ENCODE data around the gene COG7. TPM values are rescaled to one million over a fixed set of nuclear protein-coding genes. Genes with fewer than 3 reads are reported as not detected.

Gene COG7
- total and polyA plus RNA-seq, 2 donors = 9.0 to 28.0 TPM

- Histone ChIP-seq H3K4me1 (ENCODE audit: control insufficient read depth in 2 of 2, insufficient read depth in 2 of 2, low read length in 2 of 2) (peaks cover 0 to 6% of the 10 kb centered on the region in 2 donors), H3K9me3 (ENCODE audit: control insufficient read depth in 2 of 2, insufficient read depth in 1 of 2, low read length in 1 of 2) (no peaks in the 10 kb centered on the region), H3K27me3 (ENCODE audit: control insufficient read depth in 2 of 2, insufficient read depth in 1 of 2, low read length in 1 of 2) (no peaks in the 10 kb centered on the region), H3K4me3 (ENCODE audit: low read length in 2 of 2) (no peak overlapping the region), H3K27ac (ENCODE audit: low read depth in 1 of 2, low read length in 1 of 2) (peak overlapping the region in 1 of 2 donors; percentile 31), H3K36me3 (ENCODE audit: control insufficient read depth in 2 of 2, insufficient read depth in 2 of 2, low read length in 1 of 2) (peaks cover 33 to 37% of the 10 kb centered on the region in 2 donors)
- WGBS = 81% methylated on average over 12 of the region's 12 CpGs
- no peak for DNase-seq (ENCODE audit: low read depth in 6 of 9, low spot score in 9 of 9)
Measured at GRCh38 chr16:23496821-23497542, 44.0 kb upstream of the COG7 start.

DNA sequence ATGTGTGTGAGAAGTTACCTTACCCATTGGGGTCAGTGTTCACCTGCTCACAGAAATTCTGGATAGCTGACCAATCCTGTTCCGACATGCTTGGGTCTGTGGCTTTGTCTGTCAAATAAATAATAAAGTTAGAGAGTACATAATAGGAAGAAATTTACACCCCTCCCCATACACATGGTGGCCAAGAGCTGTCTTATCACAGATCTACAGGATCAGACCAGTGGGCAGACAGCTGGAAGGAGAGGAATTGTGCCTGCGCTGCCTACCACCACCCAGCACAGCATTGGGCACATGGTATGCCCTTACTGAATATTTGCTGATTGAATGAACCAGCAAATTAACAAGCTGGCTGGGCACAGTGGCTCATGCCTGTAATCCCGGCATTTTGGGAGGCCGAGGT lies 42.7 kb upstream of the COG7 start:
- DNase-seq (ENCODE audit: low read depth in 6 of 9, low spot score in 9 of 9) = no peak
- H3K4me1 ChIP-seq (ENCODE audit: control insufficient read depth in 2 of 2, insufficient read depth in 2 of 2, low read length in 2 of 2) = peaks cover 0 to 6% of the 10 kb centered on the region in 2 donors
- H3K4me3 ChIP-seq (ENCODE audit: low read length in 2 of 2) = no peak overlapping the region
- H3K27me3 ChIP-seq (ENCODE audit: control insufficient read depth in 2 of 2, insufficient read depth in 1 of 2, low read length in 1 of 2) = no peaks in the 10 kb centered on the region
- H3K27ac ChIP-seq (ENCODE audit: low read depth in 1 of 2, low read length in 1 of 2) = no peak overlapping the region
- H3K9me3 ChIP-seq (ENCODE audit: control insufficient read depth in 2 of 2, insufficient read depth in 1 of 2, low read length in 1 of 2) = no peaks in the 10 kb centered on the region
- 98% methylated on average over 4 of the region's 4 CpGs for WGBS
- H3K36me3 ChIP-seq (ENCODE audit: control insufficient read depth in 2 of 2, insufficient read depth in 2 of 2, low read length in 1 of 2) = peaks cover 41 to 49% of the 10 kb centered on the region in 2 donors

DNA sequence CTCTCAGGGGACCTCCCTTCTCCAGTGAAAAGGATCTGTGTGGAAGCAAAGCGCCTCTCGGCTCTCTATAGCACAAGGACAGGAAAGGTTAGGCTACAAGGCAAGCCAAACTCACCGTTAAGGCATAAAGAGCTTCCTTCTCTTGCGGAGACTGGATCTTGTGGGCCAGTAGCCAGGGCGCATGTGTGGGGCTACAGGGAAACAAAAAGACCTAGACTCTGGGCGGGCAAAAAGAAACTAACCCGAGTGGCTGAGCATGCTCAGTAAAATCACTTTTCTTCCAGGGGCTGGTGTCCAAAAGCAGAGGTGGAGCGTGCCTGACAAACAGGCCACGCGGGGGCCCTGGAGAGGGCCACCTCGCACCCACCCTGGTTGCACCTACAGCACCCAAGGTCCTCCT lies 41.2 kb upstream of the COG7 start:
- no peak overlapping the region for H3K4me3 ChIP-seq (ENCODE audit: low read length in 2 of 2)
- H3K36me3 ChIP-seq (ENCODE audit: control insufficient read depth in 2 of 2, insufficient read depth in 2 of 2, low read length in 1 of 2) = peaks cover 53 to 58% of the 10 kb centered on the region in 2 donors
- DNase-seq (ENCODE audit: low read depth in 6 of 9, low spot score in 9 of 9) = no peak
- 95% methylated on average over 11 of the region's 11 CpGs for WGBS
- no peaks in the 10 kb centered on the region for H3K27me3 ChIP-seq (ENCODE audit: control insufficient read depth in 2 of 2, insufficient read depth in 1 of 2, low read length in 1 of 2)
- H3K4me1 ChIP-seq (ENCODE audit: control insufficient read depth in 2 of 2, insufficient read depth in 2 of 2, low read length in 2 of 2) = peaks cover 0 to 4% of the 10 kb centered on the region in 2 donors
- H3K9me3 ChIP-seq (ENCODE audit: control insufficient read depth in 2 of 2, insufficient read depth in 1 of 2, low read length in 1 of 2) = no peaks in the 10 kb centered on the region
- peak overlapping the region in 1 of 2 donors; percentile 74 for H3K27ac ChIP-seq (ENCODE audit: low read depth in 1 of 2, low read length in 1 of 2)

GRCh38 chr16:23491490-23492391 lies 38.8 kb upstream of the COG7 start:
- no peak for DNase-seq (ENCODE audit: low read depth in 6 of 9, low spot score in 9 of 9)

DNA sequence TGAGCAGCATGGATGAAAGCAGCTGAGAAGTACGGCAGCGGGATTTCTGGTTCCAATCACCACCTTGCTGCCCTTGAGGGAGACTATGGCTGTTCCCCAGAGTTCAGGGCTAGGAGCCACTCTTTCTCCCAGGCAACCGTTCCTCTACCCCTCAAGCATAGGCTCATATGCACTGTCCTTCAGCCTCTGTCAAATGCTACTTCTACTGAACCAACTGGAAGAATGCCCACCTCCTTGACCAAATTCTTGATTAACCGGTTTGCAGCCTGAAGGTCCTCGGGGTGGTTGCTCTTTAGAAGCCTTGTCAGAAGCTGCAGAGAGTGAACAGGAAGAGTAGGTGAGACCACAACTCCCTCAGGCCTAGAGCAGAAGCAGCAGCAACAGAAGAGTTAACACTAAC lies 33.5 kb upstream of the COG7 start:
- peaks cover 69 to 74% of the 10 kb centered on the region in 2 donors for H3K36me3 ChIP-seq (ENCODE audit: control insufficient read depth in 2 of 2, insufficient read depth in 2 of 2, low read length in 1 of 2)
- no peak for DNase-seq (ENCODE audit: low read depth in 6 of 9, low spot score in 9 of 9)
- H3K9me3 ChIP-seq (ENCODE audit: control insufficient read depth in 2 of 2, insufficient read depth in 1 of 2, low read length in 1 of 2) = no peaks in the 10 kb centered on the region
- H3K27me3 ChIP-seq (ENCODE audit: control insufficient read depth in 2 of 2, insufficient read depth in 1 of 2, low read length in 1 of 2) = no peaks in the 10 kb centered on the region
- no peak overlapping the region for H3K27ac ChIP-seq (ENCODE audit: low read depth in 1 of 2, low read length in 1 of 2)
- H3K4me3 ChIP-seq (ENCODE audit: low read length in 2 of 2) = no peak overlapping the region
- no peaks in the 10 kb centered on the region for H3K4me1 ChIP-seq (ENCODE audit: control insufficient read depth in 2 of 2, insufficient read depth in 2 of 2, low read length in 2 of 2)
- 98% methylated on average over 5 of the region's 5 CpGs for WGBS

More at GRCh38 chr16:23491490-23492391, 38.8 kb upstream of the COG7 start:
- Histone ChIP-seq H3K4me3 (ENCODE audit: low read length in 2 of 2) (no peak overlapping the region), H3K27ac (ENCODE audit: low read depth in 1 of 2, low read length in 1 of 2) (peak overlapping the region; percentile 23 to 64), H3K27me3 (ENCODE audit: control insufficient read depth in 2 of 2, insufficient read depth in 1 of 2, low read length in 1 of 2) (no peaks in the 10 kb centered on the region), H3K9me3 (ENCODE audit: control insufficient read depth in 2 of 2, insufficient read depth in 1 of 2, low read length in 1 of 2) (no peaks in the 10 kb centered on the region), H3K36me3 (ENCODE audit: control insufficient read depth in 2 of 2, insufficient read depth in 2 of 2, low read length in 1 of 2) (peaks cover 75 to 76% of the 10 kb centered on the region in 2 donors), H3K4me1 (ENCODE audit: control insufficient read depth in 2 of 2, insufficient read depth in 2 of 2, low read length in 2 of 2) (peaks cover 0 to 4% of the 10 kb centered on the region in 2 donors)
- WGBS = 94% methylated on average over 14 of the region's 14 CpGs

GRCh38 chr16:23485841-23486240 lies 32.9 kb upstream of the COG7 start:
- Histone ChIP-seq H3K4me3 (ENCODE audit: low read length in 2 of 2) (no peak overlapping the region), H3K27ac (ENCODE audit: low read depth in 1 of 2, low read length in 1 of 2) (no peak overlapping the region), H3K27me3 (ENCODE audit: control insufficient read depth in 2 of 2, insufficient read depth in 1 of 2, low read length in 1 of 2) (no peaks in the 10 kb centered on the region), H3K4me1 (ENCODE audit: control insufficient read depth in 2 of 2, insufficient read depth in 2 of 2, low read length in 2 of 2) (no peaks in the 10 kb centered on the region), H3K9me3 (ENCODE audit: control insufficient read depth in 2 of 2, insufficient read depth in 1 of 2, low read length in 1 of 2) (no peaks in the 10 kb centered on the region), H3K36me3 (ENCODE audit: control insufficient read depth in 2 of 2, insufficient read depth in 2 of 2, low read length in 1 of 2) (peaks cover 63 to 77% of the 10 kb centered on the region in 2 donors)
- DNase-seq (ENCODE audit: low read depth in 6 of 9, low spot score in 9 of 9) = no peak
- WGBS = 98% methylated on average over 8 of the region's 8 CpGs

GRCh38 chr16:23485257-23485614 lies 32.2 kb upstream of the COG7 start:
- H3K9me3 ChIP-seq (ENCODE audit: control insufficient read depth in 2 of 2, insufficient read depth in 1 of 2, low read length in 1 of 2) = no peaks in the 10 kb centered on the region
- H3K36me3 ChIP-seq (ENCODE audit: control insufficient read depth in 2 of 2, insufficient read depth in 2 of 2, low read length in 1 of 2) = peaks cover 67 to 79% of the 10 kb centered on the region in 2 donors
- H3K4me3 ChIP-seq (ENCODE audit: low read length in 2 of 2) = no peak overlapping the region
- no peak for DNase-seq (ENCODE audit: low read depth in 6 of 9, low spot score in 9 of 9)
- H3K27me3 ChIP-seq (ENCODE audit: control insufficient read depth in 2 of 2, insufficient read depth in 1 of 2, low read length in 1 of 2) = no peaks in the 10 kb centered on the region
- no peak overlapping the region for H3K27ac ChIP-seq (ENCODE audit: low read depth in 1 of 2, low read length in 1 of 2)
- no peaks in the 10 kb centered on the region for H3K4me1 ChIP-seq (ENCODE audit: control insufficient read depth in 2 of 2, insufficient read depth in 2 of 2, low read length in 2 of 2)
- 98% methylated on average over 2 of the region's 2 CpGs for WGBS

GRCh38 chr16:23484510-23485256 lies 31.7 kb upstream of the COG7 start:
- 94% methylated on average over 8 of the region's 8 CpGs for WGBS
- Histone ChIP-seq H3K9me3 (ENCODE audit: control insufficient read depth in 2 of 2, insufficient read depth in 1 of 2, low read length in 1 of 2) (no peaks in the 10 kb centered on the region), H3K27ac (ENCODE audit: low read depth in 1 of 2, low read length in 1 of 2) (no peak overlapping the region), H3K27me3 (ENCODE audit: control insufficient read depth in 2 of 2, insufficient read depth in 1 of 2, low read length in 1 of 2) (no peaks in the 10 kb centered on the region), H3K36me3 (ENCODE audit: control insufficient read depth in 2 of 2, insufficient read depth in 2 of 2, low read length in 1 of 2) (peaks cover 68 to 79% of the 10 kb centered on the region in 2 donors), H3K4me3 (ENCODE audit: low read length in 2 of 2) (no peak overlapping the region), H3K4me1 (ENCODE audit: control insufficient read depth in 2 of 2, insufficient read depth in 2 of 2, low read length in 2 of 2) (no peaks in the 10 kb centered on the region)
- no peak for DNase-seq (ENCODE audit: low read depth in 6 of 9, low spot score in 9 of 9)
